ENCODE measurements around the gene GRHL1.
A peak's percentile ranks its signal among the peaks of the same experiment; 100 is the strongest.

GRCh38 chr2:10048501-10049171 lies 97.1 kb downstream of the GRHL1 start:
- TF ChIP-seq POLR2AphosphoS5 (IDR thresholded peaks at IDR 0.05) (no peak), POLR2A (IDR thresholded peaks at IDR 0.05) (no peak), EP300 (IDR thresholded peaks at IDR 0.05) (no peak), CTCF (IDR thresholded peaks at IDR 0.05) (peak in 1 of 2 donors; percentile 48)

Measured in suprapubic skin (tissue), 4 donors.